Body of pancreas (tissue), 4 donors: ENCODE data around the gene SPATS2. TPM values are rescaled to one million over a fixed set of nuclear protein-coding genes. Genes with fewer than 3 reads are reported as not detected.

Source experiments
- ATAC-seq: fragments of 150-250 bp; one replicate; pipeline ENCODE4 v1.9.1; 2016
- DNase-seq, 4 donors: peaks; one replicate each; pipeline ENCODE4 v3.0.0-alpha.2; 2019
- H3K27ac ChIP-seq, 4 donors: fragments of 200-600 bp; sonication (generic); 1 replicate in 3 of 4; 2 replicates in 1 of 4; pipeline versions ENCODE4 v1.5.1 to v1.6.1; 2016 to 2019; ENCODE audit warnings: mild to moderate bottlenecking in 1 of 4, mixed read lengths in 1 of 4, moderate library complexity in 1 of 4
- H3K27me3 ChIP-seq, 2 donors: fragments of 200-600 bp; sonication (generic); one replicate each; pipeline ENCODE4 v1.6.0; 2016; ENCODE audit warnings: mild to moderate bottlenecking in 1 of 2
- H3K36me3 ChIP-seq, 2 donors: fragments of 200-600 bp; sonication (generic); replicated peaks in 1 of 2; 2 replicates each; pipeline ENCODE4 v1.5.1; 2016; ENCODE audit warnings: low read depth in 2 of 2; ENCODE audit not compliant: insufficient read depth in 1 of 2
- H3K4me1 ChIP-seq: fragments of 200-600 bp; sonication (generic); one replicate; pipeline ENCODE4 v1.6.0; 2016
- H3K4me3 ChIP-seq, 2 donors: fragments of 200-600 bp; sonication (generic); 1 replicate in 1 of 2; 2 replicates in 1 of 2; pipeline ENCODE4 v1.5.1; 2016 to 2019
- H3K9me3 ChIP-seq, 3 donors: fragments of 200-600 bp; sonication (generic); 1 replicate in 2 of 3; 2 replicates in 1 of 3; pipeline ENCODE4 v1.5.1; 2016
- POLR2A ChIP-seq, 3 donors: fragments of 450-650 bp; IDR thresholded peaks; one replicate each; pipeline ENCODE4 v1.6.1; 2016; ENCODE audit warnings: antibody characterized with exemption in 3 of 3, mild to moderate bottlenecking in 2 of 3
- WGBS, 2 donors: methylation state at CpG; one replicate each; pipeline ENCODE4 v1.1.5; 2017; 5-methylcytosine and 5-hydroxymethylcytosine counted together
- intact Hi-C: fragments of 100-400 bp; cut with DNase I; formaldehyde crosslinking; loops from one replicate; pipeline ENCODE4 v1.15.1; 2023
- total RNA-seq, 2 donors: library from RNA; depleted of rRNA; stranded (reverse); fragments of >200 nt; gene quantifications; one replicate each; pipeline ENCODE4 v1.1.0, GENCODE V29; 2016
- TF ChIP-seq, protein P1 (sequence below), 7 experiments: fragments of 450-650 bp in 4 of 7; fragments of 200-600 bp in 3 of 7; sonication (generic) in 3 of 7; IDR thresholded peaks; one replicate each; pipeline ENCODE4 v1.5.1; 2016 to 2019; ENCODE audit warnings: antibody characterized with exemption in 7 of 7

SPATS2 gene
- total RNA-seq, 2 donors from 2014 or later, result 10.9 to 17.5 TPM

DNA sequence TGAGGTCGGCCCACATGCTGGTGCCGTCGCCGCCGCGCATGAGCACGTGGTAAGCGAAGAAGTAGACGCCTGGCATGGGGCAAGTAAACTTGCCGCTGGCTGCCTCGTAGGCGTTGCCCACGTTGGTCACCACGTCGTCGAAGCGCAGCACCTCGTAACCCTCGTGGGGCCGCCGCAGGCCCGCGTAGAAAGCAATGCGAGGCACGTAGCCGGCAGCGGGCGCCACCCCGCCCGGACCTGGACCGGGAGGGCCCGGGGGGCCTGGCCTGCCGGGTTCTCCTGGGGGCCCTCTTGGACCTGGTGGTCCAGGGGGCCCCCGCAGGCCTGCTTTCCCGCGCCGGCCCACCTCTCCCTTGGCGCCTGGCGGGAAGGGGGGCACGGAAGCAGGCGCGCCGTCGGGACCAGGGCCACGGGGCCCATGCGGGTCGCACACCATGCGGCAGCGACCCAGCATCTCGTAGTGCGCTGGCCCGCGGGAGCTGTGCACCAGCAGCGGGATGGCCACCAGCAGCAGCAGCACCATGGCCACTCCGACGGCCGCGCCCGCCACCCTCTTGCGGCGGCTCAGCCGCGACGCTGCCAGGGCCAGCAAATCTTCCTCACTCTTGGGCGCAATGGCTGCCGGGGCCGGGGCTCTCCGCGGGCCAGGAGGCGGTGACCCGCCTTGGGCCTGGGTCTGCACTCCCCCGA, 31.2 kb upstream of the SPATS2 start:
- H3K4me1 ChIP-seq, result peaks cover 31% of the 10 kb centered on the region
- peaks cover 5 to 14% of the 10 kb centered on the region in 2 donors for H3K27me3 ChIP-seq
- TF ChIP-seq, protein P1, sequence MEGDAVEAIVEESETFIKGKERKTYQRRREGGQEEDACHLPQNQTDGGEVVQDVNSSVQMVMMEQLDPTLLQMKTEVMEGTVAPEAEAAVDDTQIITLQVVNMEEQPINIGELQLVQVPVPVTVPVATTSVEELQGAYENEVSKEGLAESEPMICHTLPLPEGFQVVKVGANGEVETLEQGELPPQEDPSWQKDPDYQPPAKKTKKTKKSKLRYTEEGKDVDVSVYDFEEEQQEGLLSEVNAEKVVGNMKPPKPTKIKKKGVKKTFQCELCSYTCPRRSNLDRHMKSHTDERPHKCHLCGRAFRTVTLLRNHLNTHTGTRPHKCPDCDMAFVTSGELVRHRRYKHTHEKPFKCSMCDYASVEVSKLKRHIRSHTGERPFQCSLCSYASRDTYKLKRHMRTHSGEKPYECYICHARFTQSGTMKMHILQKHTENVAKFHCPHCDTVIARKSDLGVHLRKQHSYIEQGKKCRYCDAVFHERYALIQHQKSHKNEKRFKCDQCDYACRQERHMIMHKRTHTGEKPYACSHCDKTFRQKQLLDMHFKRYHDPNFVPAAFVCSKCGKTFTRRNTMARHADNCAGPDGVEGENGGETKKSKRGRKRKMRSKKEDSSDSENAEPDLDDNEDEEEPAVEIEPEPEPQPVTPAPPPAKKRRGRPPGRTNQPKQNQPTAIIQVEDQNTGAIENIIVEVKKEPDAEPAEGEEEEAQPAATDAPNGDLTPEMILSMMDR (IDR thresholded peaks at IDR 0.05), result no peak
- TF ChIP-seq POLR2A (IDR thresholded peaks at IDR 0.05), result no peak
- WGBS, 2 donors, result 14% methylated on average over 41 of the region's 72 CpGs; no CpG with 5 or more reads in 1 of the 2 donors
- H3K27ac ChIP-seq, result no peak overlapping the region
- intact Hi-C loops, result loop anchor here (10.0 kb wide), 1 partner anchor 169 kb away; no protein-coding TSS in a partner anchor
- ATAC-seq, result no peak
- H3K4me3 ChIP-seq, result no peak overlapping the region
- no peaks in the 10 kb centered on the region for H3K9me3 ChIP-seq
- DNase-seq, result no peak
- H3K36me3 ChIP-seq, result no peaks in the 10 kb centered on the region

DNA sequence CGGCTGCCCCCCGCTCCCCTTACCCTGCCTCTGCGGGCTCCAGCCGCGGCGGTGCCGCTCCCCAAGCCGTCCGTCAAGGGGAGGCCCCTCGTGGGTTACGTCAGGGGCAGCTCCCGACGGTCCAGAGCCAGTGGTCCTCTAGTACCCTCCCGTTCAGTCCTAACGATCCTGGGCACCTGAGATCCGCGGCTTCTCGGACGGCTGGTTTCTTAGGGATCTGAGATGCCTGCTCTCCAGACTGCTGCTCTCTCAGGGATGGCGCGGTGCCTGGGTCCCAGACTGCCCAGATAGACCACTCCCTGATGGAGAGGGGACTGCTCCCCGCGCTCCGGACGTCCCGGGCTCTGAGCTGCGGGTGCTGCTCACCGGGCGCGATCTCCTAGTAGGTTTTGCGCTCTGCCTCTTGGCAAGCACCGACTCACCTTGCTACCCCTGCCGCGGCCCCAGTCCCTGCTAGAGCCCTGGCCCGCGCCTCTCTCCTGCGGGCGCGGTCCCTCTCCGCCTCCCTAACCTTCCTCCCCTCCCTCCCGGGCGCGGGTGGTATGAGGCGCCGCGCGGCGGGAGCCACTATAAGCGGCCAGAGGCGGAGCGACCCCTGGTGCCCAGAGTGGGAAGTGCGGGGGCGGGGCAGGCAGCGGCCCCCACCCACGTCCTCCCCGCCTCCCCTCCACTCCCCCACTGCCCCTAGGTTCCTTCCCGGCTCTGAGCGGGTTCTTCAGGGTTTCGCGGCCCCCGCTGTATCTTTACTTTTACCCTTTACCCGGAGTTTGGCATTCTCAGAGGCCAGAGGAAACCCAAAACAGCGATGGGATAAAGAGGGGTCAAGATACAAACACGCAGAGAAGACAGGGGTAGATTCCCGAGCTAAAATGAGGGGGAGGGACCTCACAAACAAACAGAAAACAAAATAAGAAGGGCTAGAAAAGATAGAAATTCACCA, 30.3 kb upstream of the SPATS2 start, which contains the start of gene C1QL4:
Gene C1QL4, minus strand, starts transcription at position 544 of the 940 bp plus-strand sequence. CDS start 711 bp downstream, outside the sequence.
- H3K27ac ChIP-seq, result no peak within 1 kb of the TSS
- peaks cover 5 to 14% of the 10 kb centered on the region in 2 donors for H3K27me3 ChIP-seq
- intact Hi-C loops, result loop anchor here (10.0 kb wide), 1 partner anchor 168 kb away; no protein-coding TSS in a partner anchor
- DNase-seq (peak; percentile 79 to 89 (median 83)), ATAC-seq (peak; percentile 91)
- H3K4me1 ChIP-seq, result peaks cover 24% of the 10 kb centered on the region
- no peaks in the 10 kb centered on the region for H3K36me3 ChIP-seq
- TF ChIP-seq, protein P1 (IDR thresholded peaks at IDR 0.05), result peak; percentile 74 to 99 (median 84)
- TF ChIP-seq POLR2A (IDR thresholded peaks at IDR 0.05), result no peak
- H3K9me3 ChIP-seq, result no peaks in the 10 kb centered on the region
- no peak within 1 kb of the TSS for H3K4me3 ChIP-seq
- WGBS, 2 donors, result 1 to 2% methylated on average over 13 to 44 of the region's 65 CpGs

DNA sequence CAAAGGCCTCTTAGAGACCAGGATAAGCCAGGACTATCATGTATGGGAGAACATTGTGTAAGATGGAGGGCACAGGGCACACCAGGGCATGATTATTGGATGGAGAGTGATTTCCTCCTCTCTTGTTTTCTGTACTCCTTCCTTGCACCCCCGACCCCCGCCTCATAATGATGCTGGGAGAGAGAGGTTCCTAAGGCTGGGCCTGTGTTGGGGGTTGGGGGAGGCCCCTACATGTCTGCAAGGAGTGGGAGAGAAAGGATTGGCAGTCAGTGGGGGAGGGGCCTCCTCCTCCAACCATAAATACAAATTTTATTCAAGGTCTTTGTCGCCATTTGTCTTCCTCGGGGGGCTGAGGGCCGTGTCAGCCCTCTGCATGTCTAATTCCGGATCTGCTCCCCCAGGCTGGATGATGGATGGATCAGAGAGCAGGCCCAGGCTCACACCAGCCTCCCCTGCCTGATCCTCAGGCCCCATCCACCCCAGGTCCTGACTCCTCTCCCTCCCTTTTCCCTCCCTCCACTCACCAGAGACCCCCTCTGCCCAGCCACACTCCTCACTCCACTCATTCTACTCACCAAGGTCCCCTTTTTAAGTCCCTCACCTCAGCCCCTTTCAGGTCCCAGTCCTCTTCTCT, 28.3 kb upstream of the SPATS2 start:
- Histone ChIP-seq H3K4me3 (no peak overlapping the region), H3K36me3 (no peaks in the 10 kb centered on the region), H3K9me3 (no peaks in the 10 kb centered on the region), H3K27me3 (peaks cover 5 to 14% of the 10 kb centered on the region in 2 donors), H3K27ac (no peak overlapping the region), H3K4me1 (peaks cover 40% of the 10 kb centered on the region)
- intact Hi-C loops, result loop anchor here (10.0 kb wide), 1 partner anchor 166 kb away; no protein-coding TSS in a partner anchor
- DNase-seq (no peak), ATAC-seq (no peak)
- TF ChIP-seq, protein P1 (IDR thresholded peaks at IDR 0.05), result no peak
- no peak for TF ChIP-seq POLR2A (IDR thresholded peaks at IDR 0.05)
- 46 to 70% methylated on average over 6 of the region's 6 CpGs for WGBS, 2 donors

DNA sequence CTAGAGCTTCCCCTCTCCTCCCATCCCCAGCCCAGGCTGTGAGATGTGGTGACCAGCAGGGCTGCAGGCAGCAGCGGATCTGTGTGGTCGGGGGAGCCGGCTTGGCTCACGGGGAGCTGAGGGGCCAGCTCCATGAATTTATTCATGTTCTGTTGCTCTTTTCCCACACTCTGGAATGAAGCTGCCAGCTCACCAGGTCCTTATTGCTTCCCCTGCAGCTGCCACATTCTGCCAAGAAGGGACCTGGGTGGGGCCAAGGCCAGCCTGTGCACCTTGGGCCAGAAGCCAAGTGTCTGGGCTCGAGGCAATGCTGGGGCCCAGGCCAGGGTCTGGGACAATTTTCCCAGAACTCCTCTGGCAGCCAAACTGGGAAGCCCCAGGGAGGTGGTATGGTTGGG, 27.8 kb upstream of the SPATS2 start:
- Histone ChIP-seq H3K27me3 (peaks cover 5 to 14% of the 10 kb centered on the region in 2 donors), H3K4me3 (no peak overlapping the region), H3K9me3 (no peaks in the 10 kb centered on the region), H3K27ac (no peak overlapping the region), H3K4me1 (peaks cover 40% of the 10 kb centered on the region), H3K36me3 (no peaks in the 10 kb centered on the region)
- intact Hi-C loops, result loop anchor here (10.0 kb wide), 1 partner anchor 165 kb away; no protein-coding TSS in a partner anchor
- ATAC-seq (peak; percentile 16), DNase-seq (peak; percentile 62 to 86 (median 76))
- TF ChIP-seq, protein P1 (IDR thresholded peaks at IDR 0.05), result no peak
- TF ChIP-seq POLR2A (IDR thresholded peaks at IDR 0.05), result no peak
- WGBS, 2 donors, result 30 to 32% methylated on average over 5 of the region's 5 CpGs
